Stimulated activated naive B cell treated with anti-CD40 and anti-IgM and Interleukin-4, amounts not matched to agents 10 μg/mL and 1 μg/mL and 100 μg/mL, for 72 hours (primary cell): ENCODE data around the gene ABLIM1.

Experiments used
- ATAC-seq, 2 donors: fragments of 150-1000 bp; cut with Tn5 transposase; replicated peaks; 2 replicates each; pipeline ENCODE4 v1.10.0; 2021; ENCODE audit warnings: moderate library complexity in 1 of 2
- DNase-seq: peaks from one replicate; pipeline ENCODE4 v3.0.0; 2021
- H3K27ac Mint-ChIP-seq: one replicate; pipeline ENCODE4 v1.8.0; 2022; ENCODE audit warnings: mild to moderate bottlenecking, mixed read lengths
- H3K27me3 Mint-ChIP-seq, 2 donors: one replicate each; pipeline ENCODE4 v1.8.0; 2022; ENCODE audit warnings: mixed read lengths in 2 of 2
- H3K36me3 Mint-ChIP-seq, 2 donors: one replicate each; pipeline ENCODE4 v1.8.0; 2022; ENCODE audit warnings: mixed read lengths in 2 of 2, mild to moderate bottlenecking in 1 of 2
- H3K4me1 Mint-ChIP-seq, 2 donors: one replicate each; pipeline ENCODE4 v1.8.0; 2022; ENCODE audit warnings: mixed read lengths in 2 of 2, mild to moderate bottlenecking in 1 of 2
- H3K4me3 Mint-ChIP-seq, 2 donors: one replicate each; pipeline ENCODE4 v1.8.0; 2022; ENCODE audit warnings: mild to moderate bottlenecking in 2 of 2, mixed read lengths in 2 of 2, moderate library complexity in 1 of 2
- H3K9me3 Mint-ChIP-seq, 2 donors: one replicate each; pipeline ENCODE4 v1.8.0; 2022; ENCODE audit warnings: mixed read lengths in 2 of 2, mild to moderate bottlenecking in 1 of 2

Gene ABLIM1

GRCh38 chr10:114665406-114665805, 7.3 kb upstream of the ABLIM1 start:
- DNase-seq, result no peak
- no peak for ATAC-seq
- Mint-ChIP-seq H3K9me3 (peaks cover 5 to 6% of the 10 kb centered on the region in 2 donors), H3K36me3 (no peaks in the 10 kb centered on the region), H3K4me1 (no peaks in the 10 kb centered on the region), H3K4me3 (no peak overlapping the region), H3K27me3 (peaks cover 5 to 13% of the 10 kb centered on the region in 2 donors), H3K27ac (no peak overlapping the region)

GRCh38 chr10:114664127-114664526, 6.1 kb upstream of the ABLIM1 start:
- Mint-ChIP-seq H3K4me3 (no peak overlapping the region), H3K4me1 (no peaks in the 10 kb centered on the region), H3K9me3 (peaks cover 5 to 6% of the 10 kb centered on the region in 2 donors), H3K27me3 (peaks cover 5 to 13% of the 10 kb centered on the region in 2 donors), H3K36me3 (no peaks in the 10 kb centered on the region), H3K27ac (no peak overlapping the region)
- ATAC-seq (peak in 1 of 2 donors; percentile 42), DNase-seq (no peak)

DNA sequence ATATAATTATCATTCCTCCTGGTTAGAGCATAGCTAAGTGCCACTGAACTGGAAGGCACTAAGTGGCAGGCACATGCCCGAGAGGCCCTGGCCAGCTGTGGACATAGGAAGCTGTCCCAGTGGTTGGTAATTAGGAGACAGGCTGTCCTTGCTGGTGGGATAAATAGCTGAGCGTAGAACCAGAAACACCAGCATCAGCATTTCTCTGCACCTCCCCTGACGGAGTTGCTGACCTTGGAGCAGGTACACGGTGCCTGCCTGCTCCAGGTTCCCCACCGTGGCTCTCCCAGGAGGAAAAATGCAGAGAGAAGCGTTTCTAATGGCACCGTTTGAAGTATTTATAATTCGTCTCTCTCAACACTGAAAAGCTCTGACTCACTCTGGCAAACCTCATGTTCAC, 5.6 kb upstream of the ABLIM1 start:
- no peaks in the 10 kb centered on the region for H3K4me1 Mint-ChIP-seq
- H3K27me3 Mint-ChIP-seq, result peaks cover 5 to 13% of the 10 kb centered on the region in 2 donors
- H3K27ac Mint-ChIP-seq, result no peak overlapping the region
- DNase-seq (no peak), ATAC-seq (no peak)
- peaks cover 5 to 6% of the 10 kb centered on the region in 2 donors for H3K9me3 Mint-ChIP-seq
- no peaks in the 10 kb centered on the region for H3K36me3 Mint-ChIP-seq
- no peak overlapping the region for H3K4me3 Mint-ChIP-seq

GRCh38 chr10:114662646-114663217, 4.7 kb upstream of the ABLIM1 start:
- Mint-ChIP-seq H3K4me1 (no peaks in the 10 kb centered on the region), H3K9me3 (peaks cover 3% of the 10 kb centered on the region in 2 donors), H3K27me3 (peaks cover 5 to 10% of the 10 kb centered on the region in 2 donors), H3K4me3 (no peak overlapping the region), H3K27ac (no peak overlapping the region), H3K36me3 (no peaks in the 10 kb centered on the region)
- DNase-seq (no peak), ATAC-seq (no peak)

- DNase-seq (no peak), ATAC-seq (no peak)
- no peak overlapping the region for H3K4me3 Mint-ChIP-seq
- H3K9me3 Mint-ChIP-seq, result no peaks in the 10 kb centered on the region
- peaks cover 5 to 6% of the 10 kb centered on the region in 2 donors for H3K27me3 Mint-ChIP-seq
- no peak overlapping the region for H3K27ac Mint-ChIP-seq
- H3K4me1 Mint-ChIP-seq, result no peaks in the 10 kb centered on the region
- no peaks in the 10 kb centered on the region for H3K36me3 Mint-ChIP-seq
Observed at GRCh38 chr10:114661212-114661880, 3.3 kb upstream of the ABLIM1 start.

GRCh38 chr10:114655671-114656070, 2.4 kb downstream of the ABLIM1 start:
- no peak for DNase-seq
- Mint-ChIP-seq H3K27ac (no peak overlapping the region), H3K4me1 (no peaks in the 10 kb centered on the region), H3K27me3 (no peaks in the 10 kb centered on the region), H3K4me3 (no peak overlapping the region), H3K36me3 (no peaks in the 10 kb centered on the region), H3K9me3 (no peaks in the 10 kb centered on the region)
- ATAC-seq, result no peak

- Mint-ChIP-seq H3K27me3 (no peaks in the 10 kb centered on the region), H3K9me3 (no peaks in the 10 kb centered on the region), H3K27ac (no peak overlapping the region), H3K4me3 (no peak overlapping the region), H3K4me1 (no peaks in the 10 kb centered on the region), H3K36me3 (no peaks in the 10 kb centered on the region)
- DNase-seq, result no peak
- no peak for ATAC-seq
Observed at GRCh38 chr10:114654822-114655575, 3.1 kb downstream of the ABLIM1 start.

DNA sequence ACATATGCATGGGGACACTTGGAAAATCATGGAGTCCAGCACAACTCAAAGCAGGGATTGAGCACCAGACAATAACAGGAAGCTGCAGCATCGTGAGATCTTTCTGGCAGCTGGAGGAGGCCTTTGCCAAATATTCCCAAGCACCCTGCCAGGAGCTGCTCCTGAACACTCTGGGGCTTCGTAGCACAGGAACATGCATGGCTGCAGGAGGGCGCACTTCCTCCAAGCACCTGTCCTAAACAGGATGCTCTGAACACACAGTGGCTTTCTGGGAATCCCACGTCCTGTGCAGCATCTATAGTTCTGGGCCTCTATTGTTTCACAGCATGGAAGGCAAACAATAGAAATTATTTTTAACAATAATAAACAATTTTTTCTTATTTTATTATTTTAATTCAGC, 4.1 kb downstream of the ABLIM1 start:
- Mint-ChIP-seq H3K4me1 (peaks cover 0 to 2% of the 10 kb centered on the region in 2 donors), H3K27ac (no peak overlapping the region), H3K4me3 (no peak overlapping the region), H3K36me3 (no peaks in the 10 kb centered on the region), H3K9me3 (no peaks in the 10 kb centered on the region), H3K27me3 (no peaks in the 10 kb centered on the region)
- no peak for ATAC-seq
- DNase-seq, result no peak

DNA sequence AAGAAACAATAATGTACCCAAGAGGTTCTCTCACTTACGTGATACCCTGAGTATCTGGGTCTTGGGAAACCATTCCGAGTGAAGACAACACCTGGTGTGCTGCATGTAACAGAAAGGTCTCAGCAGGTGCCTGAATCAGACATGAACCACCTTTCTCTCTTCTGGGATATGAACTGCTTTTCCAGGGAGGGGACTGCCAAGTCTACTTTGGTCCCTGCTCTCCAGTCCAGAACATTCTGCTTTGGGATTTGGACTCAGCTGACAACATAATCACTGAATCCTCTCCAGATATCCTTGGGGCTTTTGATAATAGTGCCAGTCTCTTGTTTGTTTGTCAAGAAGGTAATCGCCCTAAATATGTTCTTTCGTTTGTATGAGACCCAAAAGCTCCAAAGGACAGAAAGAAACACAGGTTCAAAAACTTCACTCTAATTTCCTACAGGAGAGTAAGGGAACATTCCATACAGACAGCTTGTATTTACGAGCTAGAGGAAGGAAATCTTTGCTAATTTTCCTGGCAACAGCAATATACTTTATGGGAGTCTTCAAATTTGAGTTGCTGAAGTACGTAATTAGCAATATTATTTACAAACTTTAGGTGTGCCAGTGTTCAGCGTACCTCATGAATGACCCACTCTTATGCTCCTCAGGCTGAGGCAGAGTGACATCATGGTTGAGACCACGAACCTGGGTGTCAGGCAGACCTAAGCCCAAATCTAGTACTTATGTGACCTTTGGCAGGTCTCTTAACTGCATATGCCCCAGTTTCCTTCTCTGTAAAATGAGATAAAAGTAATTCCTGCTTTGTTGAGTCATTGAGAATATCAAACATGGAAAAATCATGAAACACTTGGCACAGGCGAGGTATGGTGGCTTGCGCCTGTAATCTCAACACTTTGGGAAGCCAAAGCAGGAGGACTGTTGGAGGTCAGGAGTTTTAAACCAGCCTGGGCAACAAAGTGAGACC, 5.4 kb downstream of the ABLIM1 start:
- no peak overlapping the region for H3K27ac Mint-ChIP-seq
- H3K4me1 Mint-ChIP-seq, result peaks cover 0 to 2% of the 10 kb centered on the region in 2 donors
- no peaks in the 10 kb centered on the region for H3K9me3 Mint-ChIP-seq
- H3K4me3 Mint-ChIP-seq, result no peak overlapping the region
- no peak for DNase-seq
- no peaks in the 10 kb centered on the region for H3K27me3 Mint-ChIP-seq
- no peaks in the 10 kb centered on the region for H3K36me3 Mint-ChIP-seq
- ATAC-seq, result no peak

GRCh38 chr10:114650831-114651230, 7.2 kb downstream of the ABLIM1 start:
- Mint-ChIP-seq H3K9me3 (no peaks in the 10 kb centered on the region), H3K36me3 (no peaks in the 10 kb centered on the region), H3K27me3 (no peaks in the 10 kb centered on the region), H3K4me1 (peaks cover 0 to 2% of the 10 kb centered on the region in 2 donors), H3K27ac (no peak overlapping the region), H3K4me3 (no peak overlapping the region)
- ATAC-seq (no peak), DNase-seq (no peak)

GRCh38 chr10:114650266-114650665, 7.8 kb downstream of the ABLIM1 start:
- no peaks in the 10 kb centered on the region for H3K36me3 Mint-ChIP-seq
- no peak overlapping the region for H3K4me3 Mint-ChIP-seq
- H3K9me3 Mint-ChIP-seq, result no peaks in the 10 kb centered on the region
- DNase-seq, result no peak
- no peak overlapping the region for H3K27ac Mint-ChIP-seq
- no peaks in the 10 kb centered on the region for H3K27me3 Mint-ChIP-seq
- no peak for ATAC-seq
- H3K4me1 Mint-ChIP-seq, result peaks cover 0 to 2% of the 10 kb centered on the region in 2 donors

DNA sequence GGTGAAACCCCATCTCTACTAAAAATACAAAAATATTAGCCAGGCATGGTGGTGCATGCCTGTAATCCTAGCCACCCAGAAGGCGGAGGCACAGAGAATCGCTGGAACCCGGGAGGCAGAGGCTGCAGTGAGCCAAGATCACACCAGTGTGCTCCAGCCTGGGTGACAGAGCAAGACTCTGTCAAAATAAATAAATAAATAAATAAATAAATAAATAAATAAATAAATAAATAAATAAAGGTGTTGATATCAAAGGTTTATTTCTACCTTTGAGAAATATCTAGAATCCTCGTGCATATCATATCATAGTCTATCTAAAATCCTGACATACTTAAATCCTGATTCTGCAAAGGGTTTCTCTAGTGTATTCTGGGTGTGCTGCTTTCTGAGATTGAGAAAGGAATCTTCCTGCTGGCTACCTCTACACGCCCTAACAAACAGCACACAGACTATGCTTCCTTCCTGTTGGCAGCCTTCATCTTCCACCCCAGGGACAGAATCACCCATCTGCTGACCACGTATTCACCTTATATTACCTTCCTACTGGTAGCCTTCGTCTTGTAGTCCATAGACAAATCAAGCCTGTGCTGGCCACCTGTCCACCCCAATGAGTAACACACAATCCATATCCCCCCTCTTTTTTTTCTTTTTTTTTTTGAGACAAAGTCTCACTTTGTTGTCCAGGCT, 8.7 kb downstream of the ABLIM1 start:
- H3K9me3 Mint-ChIP-seq, result no peaks in the 10 kb centered on the region
- H3K27me3 Mint-ChIP-seq, result no peaks in the 10 kb centered on the region
- DNase-seq, result no peak
- H3K4me3 Mint-ChIP-seq, result no peak overlapping the region
- H3K4me1 Mint-ChIP-seq, result peaks cover 0 to 2% of the 10 kb centered on the region in 2 donors
- ATAC-seq, result no peak
- no peak overlapping the region for H3K27ac Mint-ChIP-seq
- no peaks in the 10 kb centered on the region for H3K36me3 Mint-ChIP-seq

- ATAC-seq (no peak), DNase-seq (no peak)
- Mint-ChIP-seq H3K4me1 (peaks cover 0 to 2% of the 10 kb centered on the region in 2 donors), H3K4me3 (no peak overlapping the region), H3K27ac (no peak overlapping the region), H3K36me3 (no peaks in the 10 kb centered on the region), H3K9me3 (no peaks in the 10 kb centered on the region), H3K27me3 (no peaks in the 10 kb centered on the region)
Observed at GRCh38 chr10:114648368-114648767, 9.7 kb downstream of the ABLIM1 start.
